ENCODE results near the gene ANKFN1. TPM values are rescaled to one million over a fixed set of nuclear protein-coding genes. Genes with fewer than 3 reads are reported as not detected.

The ANKFN1 gene
- total RNA-seq, 2 donors from 2014 or later, result 0.37 to 1.2 TPM

GRCh38 chr17:56510554-56511342 lies 357.5 kb downstream of the ANKFN1 start:
- no peak for ATAC-seq

DNA sequence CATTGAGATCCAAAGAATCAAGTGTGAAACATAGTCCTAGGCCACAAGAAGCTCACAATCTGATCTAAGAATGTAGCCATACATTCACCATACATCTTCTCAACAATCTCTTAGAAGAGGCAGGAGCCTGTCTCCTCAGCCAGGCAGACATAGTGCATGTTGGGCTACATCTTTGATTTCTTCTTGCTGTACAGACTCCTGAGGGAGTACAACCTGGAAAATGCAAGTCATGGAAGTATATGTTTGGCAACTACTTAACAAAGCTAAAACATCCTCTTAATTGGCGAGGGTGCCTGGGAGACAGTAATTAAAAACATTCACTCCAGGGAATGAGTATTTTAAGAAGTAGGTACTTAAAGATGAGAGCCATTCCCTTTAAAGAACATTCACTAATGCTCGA lies 361.0 kb downstream of the ANKFN1 start:
- DNase-seq (no peak), ATAC-seq (no peak)
- intact Hi-C loops (cut with DNase I, micrococcal nuclease), result no loop called here

More at GRCh38 chr17:56510554-56511342, 357.5 kb downstream of the ANKFN1 start:
- intact Hi-C loops (cut with DNase I, micrococcal nuclease), result no loop called here
- no peak for DNase-seq

DNA sequence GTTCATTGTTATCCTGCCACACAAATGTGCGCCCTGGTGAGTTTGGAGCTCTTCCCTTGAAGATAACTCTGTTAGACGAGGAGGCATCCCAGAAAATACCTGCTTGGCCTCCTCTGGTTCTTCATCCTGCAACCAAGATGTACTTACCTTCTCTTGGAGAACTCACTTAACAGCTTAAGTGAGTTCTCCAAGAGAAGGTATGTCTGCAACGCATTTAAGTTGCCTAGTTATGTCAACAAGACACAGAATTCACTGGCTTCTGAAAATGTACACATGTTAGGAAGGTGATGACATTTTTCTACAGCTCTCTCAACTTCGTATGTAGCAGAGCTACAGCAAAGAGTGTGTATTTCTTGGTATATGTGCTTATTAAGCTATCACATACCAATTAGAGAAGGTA lies 361.6 kb downstream of the ANKFN1 start:
- no peak for ATAC-seq
- intact Hi-C loops (cut with DNase I, micrococcal nuclease), result no loop called here
- no peak for DNase-seq

DNA sequence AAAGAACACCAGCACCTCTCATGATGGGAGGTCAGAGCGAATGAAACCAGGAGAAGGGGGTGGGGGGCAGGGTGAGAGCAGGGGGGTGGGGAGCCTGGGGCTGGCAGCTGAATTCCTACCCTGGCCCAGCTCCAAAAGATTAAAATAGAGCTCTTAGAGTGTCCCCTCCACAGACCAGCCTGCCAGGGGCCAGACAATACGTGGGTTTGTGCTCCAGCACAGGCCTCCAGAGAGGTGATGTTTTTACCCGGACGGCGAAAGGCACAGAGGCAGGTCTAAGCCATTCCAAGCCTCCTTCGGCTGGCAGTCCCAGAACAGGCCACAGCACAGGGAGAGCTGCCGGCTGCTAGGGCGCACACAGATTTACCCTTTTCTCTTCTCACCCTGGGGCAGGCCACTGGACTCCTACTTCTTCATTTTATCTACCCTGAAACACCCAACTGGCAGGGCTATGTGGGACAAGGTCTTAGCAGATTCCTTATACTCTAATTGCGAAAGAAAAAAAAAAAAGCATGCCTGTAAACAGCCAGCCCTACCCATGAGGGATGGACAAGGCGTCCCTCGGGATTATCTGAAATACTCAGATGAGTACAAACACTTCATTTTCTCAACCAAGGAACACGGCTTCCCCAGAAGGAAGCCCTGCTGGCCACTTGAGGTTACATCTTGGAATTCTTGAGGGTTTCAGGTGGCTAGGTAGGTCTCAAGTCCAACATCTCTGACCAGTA lies 368.3 kb downstream of the ANKFN1 start:
- intact Hi-C loops (cut with DNase I, micrococcal nuclease), result no loop called here
- no peak for DNase-seq
- ATAC-seq, result no peak

- intact Hi-C loops (cut with DNase I, micrococcal nuclease), result no loop called here
- DNase-seq (no peak), ATAC-seq (no peak)
These were observed 369.8 kb downstream of the ANKFN1 start for GRCh38 chr17:56523042-56523441.

- intact Hi-C loops (cut with DNase I, micrococcal nuclease), result no loop called here
- ATAC-seq (no peak), DNase-seq (no peak)
These were observed 375.4 kb downstream of the ANKFN1 start for GRCh38 chr17:56528696-56529095.

DNA sequence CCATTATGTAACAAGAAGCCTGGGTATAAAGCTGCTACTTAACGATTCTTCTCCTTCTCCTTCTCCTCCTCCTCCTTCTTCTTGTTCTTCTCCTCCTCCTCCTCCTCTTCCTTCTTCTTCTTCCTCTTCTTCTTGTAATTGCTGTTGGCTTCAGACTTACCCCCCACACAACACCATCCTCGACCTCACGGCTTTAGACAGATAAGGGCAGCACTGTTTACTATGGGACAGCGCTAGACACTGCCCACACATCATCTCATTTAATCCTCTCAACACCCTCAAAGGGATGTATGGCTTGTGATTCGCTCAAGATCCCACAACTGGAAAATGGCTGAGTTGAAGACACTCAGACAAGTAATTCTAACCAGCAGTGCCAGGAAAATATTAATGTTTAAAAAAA lies 379.7 kb downstream of the ANKFN1 start:
- ATAC-seq, result no peak
- intact Hi-C loops (cut with DNase I, micrococcal nuclease), result no loop called here
- DNase-seq, result no peak

DNA sequence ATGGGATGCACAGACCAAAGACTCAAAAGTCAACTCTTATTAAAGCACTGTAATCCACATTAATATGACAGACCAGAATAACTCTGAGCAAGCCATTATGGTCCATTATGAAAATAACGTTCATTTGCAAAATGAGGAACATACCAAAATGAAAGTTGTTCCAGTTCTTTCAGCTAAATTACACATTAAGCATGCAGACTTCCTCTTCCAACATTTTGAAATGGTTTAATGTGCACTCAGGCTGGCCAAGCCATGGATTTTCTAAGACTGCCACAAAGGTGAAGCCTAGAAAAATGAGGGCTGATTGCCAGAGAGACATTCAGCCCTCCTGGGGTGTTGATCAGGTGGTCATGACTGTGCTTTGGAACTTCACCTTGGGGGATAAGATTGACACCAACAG lies 383.5 kb downstream of the ANKFN1 start:
- intact Hi-C loops (cut with DNase I, micrococcal nuclease), result no loop called here

DNA sequence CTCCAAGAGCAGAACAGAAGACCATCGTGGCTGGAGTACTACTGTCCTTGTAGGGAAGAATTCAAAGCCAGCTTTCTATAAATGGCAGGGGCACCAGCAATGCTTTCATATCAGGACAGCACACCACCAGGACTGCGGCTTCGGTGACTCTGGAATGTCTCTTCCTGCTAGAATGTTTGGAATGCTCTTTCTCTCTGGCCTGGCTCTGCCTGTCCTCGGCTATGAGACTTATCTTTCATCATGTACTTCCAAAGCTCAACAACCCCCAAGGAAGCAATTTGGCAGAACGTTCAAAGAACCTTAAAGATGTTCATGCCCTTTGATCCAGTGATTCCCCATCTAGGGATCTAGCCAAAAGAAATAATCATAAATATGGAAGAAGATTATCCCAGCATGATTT lies 387.6 kb downstream of the ANKFN1 start:
- ATAC-seq (no peak), DNase-seq (no peak)
- intact Hi-C loops (cut with DNase I, micrococcal nuclease), result no loop called here

More for the DNA sequence above, 383.5 kb downstream of the ANKFN1 start:
- DNase-seq (no peak), ATAC-seq (no peak)

DNA sequence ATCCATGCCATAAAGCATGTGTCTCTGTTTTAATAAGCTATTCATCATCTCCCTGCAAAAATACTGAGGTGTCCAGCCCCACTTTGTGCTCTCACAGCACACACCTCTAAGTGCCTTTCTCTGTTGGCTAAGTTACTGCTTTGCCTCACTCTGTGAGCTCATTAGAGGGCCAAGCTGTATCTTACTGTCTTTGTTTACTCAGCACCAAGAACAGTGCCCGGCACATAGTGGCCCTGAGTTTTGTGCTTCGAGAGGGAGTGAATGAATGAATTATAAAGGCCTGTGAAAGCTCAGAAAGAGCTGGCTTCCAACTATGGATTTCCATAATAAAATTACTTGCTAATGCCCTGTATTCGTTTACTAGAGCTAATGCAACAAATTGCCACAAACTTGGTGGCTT lies 390.0 kb downstream of the ANKFN1 start:
- intact Hi-C loops (cut with DNase I, micrococcal nuclease), result no loop called here
- DNase-seq (no peak), ATAC-seq (no peak)

DNA sequence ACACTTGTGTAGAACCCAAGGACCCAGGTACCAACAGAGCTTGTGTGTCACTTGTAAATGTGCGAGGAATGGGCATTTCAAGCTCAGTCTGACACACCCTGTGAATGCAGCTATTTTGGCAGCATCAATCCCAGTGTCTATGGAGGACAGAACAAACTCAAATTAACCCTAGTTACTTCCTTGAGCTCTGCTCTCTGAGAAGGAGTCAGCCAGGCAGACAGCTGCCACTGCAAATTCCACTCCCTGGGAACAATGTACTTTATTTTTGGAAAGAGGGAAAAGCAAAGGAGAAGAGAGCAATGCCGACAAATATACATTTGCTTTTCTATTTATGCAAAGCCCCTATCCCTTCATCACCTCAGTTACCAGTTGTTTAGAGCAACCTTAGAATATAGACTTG lies 391.8 kb downstream of the ANKFN1 start:
- no peak for ATAC-seq
- intact Hi-C loops (cut with DNase I, micrococcal nuclease), result no loop called here
- DNase-seq, result no peak

DNA sequence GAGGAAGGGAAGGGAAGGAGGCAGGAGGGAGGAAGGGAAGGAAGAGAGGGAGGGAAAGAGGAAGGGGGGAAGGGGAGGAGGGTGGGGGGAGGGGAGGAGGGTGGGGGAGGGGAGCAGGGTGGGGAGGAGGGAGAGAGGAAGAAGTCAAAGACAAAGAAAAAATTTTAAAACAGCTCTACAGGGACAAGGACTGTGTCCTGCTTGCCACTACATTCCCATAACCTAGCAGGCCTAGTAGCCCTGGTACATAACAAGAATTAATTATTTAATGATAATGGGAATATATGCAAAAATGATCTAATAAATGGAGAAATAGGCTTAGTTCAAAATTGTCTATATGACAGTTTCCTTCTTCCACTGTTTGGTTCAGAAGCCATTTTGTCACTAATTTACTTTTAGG lies 392.7 kb downstream of the ANKFN1 start:
- no peak for ATAC-seq
- no peak for DNase-seq
- intact Hi-C loops (cut with DNase I, micrococcal nuclease), result no loop called here

DNA sequence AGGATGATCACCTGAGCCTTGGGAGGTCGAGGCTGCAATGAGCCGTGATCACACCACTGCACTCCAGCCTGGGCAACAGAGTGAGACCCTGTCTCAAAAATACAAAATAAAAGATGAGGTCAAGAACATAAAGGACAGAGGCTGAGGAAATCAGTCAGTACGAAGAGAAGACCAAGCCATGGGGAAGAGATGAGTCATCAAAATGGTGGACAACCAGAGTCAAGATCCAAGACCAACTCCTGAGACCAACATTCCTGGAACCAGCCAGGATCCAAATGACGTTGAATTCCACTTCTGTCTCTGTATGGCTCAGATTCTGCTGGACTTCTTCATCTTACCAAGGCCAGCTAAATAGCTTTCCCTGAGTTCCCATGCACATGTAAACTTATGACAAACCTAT lies 395.4 kb downstream of the ANKFN1 start:
- intact Hi-C loops (cut with DNase I, micrococcal nuclease), result no loop called here
- DNase-seq, result no peak
- no peak for ATAC-seq

- no peak for DNase-seq
- intact Hi-C loops (cut with DNase I, micrococcal nuclease), result no loop called here
- no peak for ATAC-seq
These were observed 396.2 kb downstream of the ANKFN1 start for GRCh38 chr17:56549501-56549900.

DNA sequence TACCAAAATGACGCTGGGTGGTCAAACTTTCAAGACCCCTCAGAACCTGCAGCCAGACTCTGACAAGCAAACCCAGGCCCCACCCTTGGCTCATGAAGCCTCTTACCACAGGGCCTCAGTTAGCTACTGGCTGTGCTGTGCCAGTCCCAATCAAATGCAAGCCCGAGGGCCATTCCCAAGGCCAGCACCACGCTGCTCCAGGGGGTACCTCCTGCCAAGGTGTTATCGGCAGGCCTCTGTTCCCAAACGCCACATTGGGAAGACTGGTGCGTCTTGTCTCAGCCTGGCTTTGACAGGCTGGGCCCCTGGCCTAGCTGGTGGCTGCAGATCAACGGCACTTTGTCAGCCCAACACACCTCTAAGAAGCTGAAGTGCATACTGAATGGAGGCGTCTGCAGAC lies 404.4 kb downstream of the ANKFN1 start:
- ATAC-seq, result no peak
- no peak for DNase-seq
- intact Hi-C loops (cut with DNase I, micrococcal nuclease), result no loop called here

GRCh38 chr17:56558088-56558487 lies 404.8 kb downstream of the ANKFN1 start:
- no peak for ATAC-seq
- no peak for DNase-seq
- intact Hi-C loops (cut with DNase I, micrococcal nuclease), result no loop called here
